Astrocyte (in vitro differentiated cells and primary cell): Measurements from ENCODE around the gene DDX27.

ENCODE experiments used
- EZH2 ChIP-seq: IDR thresholded peaks from 2 replicates; pipeline ENCODE4 v1.6.1; 2012; ENCODE audit warnings: mild to moderate bottlenecking, low read length, inconsistent platforms; ENCODE audit not compliant: insufficient read depth
- TF ChIP-seq, protein P1 (sequence below): IDR thresholded peaks from 2 replicates; pipeline ENCODE4 v1.5.1; 2011; ENCODE audit warnings: low read depth, mild to moderate bottlenecking, inconsistent platforms, low read length, moderate library complexity; ENCODE audit not compliant: insufficient read depth

DNA sequence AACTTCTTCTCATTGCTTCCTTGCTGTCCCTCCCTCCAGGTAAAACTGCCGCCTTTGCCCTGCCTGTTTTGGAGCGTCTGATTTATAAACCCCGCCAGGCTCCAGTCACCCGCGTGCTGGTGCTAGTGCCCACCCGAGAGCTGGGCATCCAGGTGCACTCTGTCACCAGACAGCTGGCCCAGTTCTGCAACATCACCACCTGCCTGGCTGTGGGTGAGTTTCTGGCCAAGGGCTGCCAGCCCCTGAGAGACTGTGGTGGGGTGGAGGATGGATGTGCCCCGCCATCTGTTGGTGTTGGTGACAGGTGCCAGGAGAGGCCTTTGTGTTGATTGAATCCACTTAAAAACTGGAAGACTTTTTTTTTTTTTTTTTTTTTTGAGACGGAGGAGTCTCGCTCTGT, 9.5 kb downstream of the DDX27 start:
- TF ChIP-seq EZH2: no peak
- TF ChIP-seq, protein P1, sequence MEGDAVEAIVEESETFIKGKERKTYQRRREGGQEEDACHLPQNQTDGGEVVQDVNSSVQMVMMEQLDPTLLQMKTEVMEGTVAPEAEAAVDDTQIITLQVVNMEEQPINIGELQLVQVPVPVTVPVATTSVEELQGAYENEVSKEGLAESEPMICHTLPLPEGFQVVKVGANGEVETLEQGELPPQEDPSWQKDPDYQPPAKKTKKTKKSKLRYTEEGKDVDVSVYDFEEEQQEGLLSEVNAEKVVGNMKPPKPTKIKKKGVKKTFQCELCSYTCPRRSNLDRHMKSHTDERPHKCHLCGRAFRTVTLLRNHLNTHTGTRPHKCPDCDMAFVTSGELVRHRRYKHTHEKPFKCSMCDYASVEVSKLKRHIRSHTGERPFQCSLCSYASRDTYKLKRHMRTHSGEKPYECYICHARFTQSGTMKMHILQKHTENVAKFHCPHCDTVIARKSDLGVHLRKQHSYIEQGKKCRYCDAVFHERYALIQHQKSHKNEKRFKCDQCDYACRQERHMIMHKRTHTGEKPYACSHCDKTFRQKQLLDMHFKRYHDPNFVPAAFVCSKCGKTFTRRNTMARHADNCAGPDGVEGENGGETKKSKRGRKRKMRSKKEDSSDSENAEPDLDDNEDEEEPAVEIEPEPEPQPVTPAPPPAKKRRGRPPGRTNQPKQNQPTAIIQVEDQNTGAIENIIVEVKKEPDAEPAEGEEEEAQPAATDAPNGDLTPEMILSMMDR: no peak
